ENCODE results near the gene PRKACA.

- TF ChIP-seq ZNF530 (tag by site-specific recombination; IDR thresholded peaks at IDR 0.05; ENCODE audit: low read depth) (no peak), ZNF184 (tag by site-specific recombination; IDR thresholded peaks at IDR 0.05) (no peak), KLF8 (tag by site-specific recombination; IDR thresholded peaks at IDR 0.05) (no peak), RBAK (tag by site-specific recombination; IDR thresholded peaks at IDR 0.05) (no peak), ZNF146 (tag by site-specific recombination; IDR thresholded peaks at IDR 0.05) (no peak), BCL11A (tag by site-specific recombination; IDR thresholded peaks at IDR 0.05; ENCODE audit: low read depth) (no peak), MEIS1 (CRISPR knock-in tag; IDR thresholded peaks at IDR 0.05; ENCODE audit: borderline replicate concordance) (no peak), ZNF138 (tag by site-specific recombination; IDR thresholded peaks at IDR 0.05; ENCODE audit: borderline replicate concordance) (no peak), ZNF10 (tag by site-specific recombination; IDR thresholded peaks at IDR 0.05) (no peak), MZF1 (tag by site-specific recombination; IDR thresholded peaks at IDR 0.05; ENCODE audit: borderline replicate concordance) (no peak), PRDM1 (tag by site-specific recombination; IDR thresholded peaks at IDR 0.05) (no peak), ZNF561 (tag by site-specific recombination; IDR thresholded peaks at IDR 0.05; ENCODE audit: borderline replicate concordance) (no peak)
- TF ChIP-seq, protein P1, sequence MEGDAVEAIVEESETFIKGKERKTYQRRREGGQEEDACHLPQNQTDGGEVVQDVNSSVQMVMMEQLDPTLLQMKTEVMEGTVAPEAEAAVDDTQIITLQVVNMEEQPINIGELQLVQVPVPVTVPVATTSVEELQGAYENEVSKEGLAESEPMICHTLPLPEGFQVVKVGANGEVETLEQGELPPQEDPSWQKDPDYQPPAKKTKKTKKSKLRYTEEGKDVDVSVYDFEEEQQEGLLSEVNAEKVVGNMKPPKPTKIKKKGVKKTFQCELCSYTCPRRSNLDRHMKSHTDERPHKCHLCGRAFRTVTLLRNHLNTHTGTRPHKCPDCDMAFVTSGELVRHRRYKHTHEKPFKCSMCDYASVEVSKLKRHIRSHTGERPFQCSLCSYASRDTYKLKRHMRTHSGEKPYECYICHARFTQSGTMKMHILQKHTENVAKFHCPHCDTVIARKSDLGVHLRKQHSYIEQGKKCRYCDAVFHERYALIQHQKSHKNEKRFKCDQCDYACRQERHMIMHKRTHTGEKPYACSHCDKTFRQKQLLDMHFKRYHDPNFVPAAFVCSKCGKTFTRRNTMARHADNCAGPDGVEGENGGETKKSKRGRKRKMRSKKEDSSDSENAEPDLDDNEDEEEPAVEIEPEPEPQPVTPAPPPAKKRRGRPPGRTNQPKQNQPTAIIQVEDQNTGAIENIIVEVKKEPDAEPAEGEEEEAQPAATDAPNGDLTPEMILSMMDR (tag by site-specific recombination; IDR thresholded peaks at IDR 0.05), result no peak
- TF ChIP-seq, protein P2, sequence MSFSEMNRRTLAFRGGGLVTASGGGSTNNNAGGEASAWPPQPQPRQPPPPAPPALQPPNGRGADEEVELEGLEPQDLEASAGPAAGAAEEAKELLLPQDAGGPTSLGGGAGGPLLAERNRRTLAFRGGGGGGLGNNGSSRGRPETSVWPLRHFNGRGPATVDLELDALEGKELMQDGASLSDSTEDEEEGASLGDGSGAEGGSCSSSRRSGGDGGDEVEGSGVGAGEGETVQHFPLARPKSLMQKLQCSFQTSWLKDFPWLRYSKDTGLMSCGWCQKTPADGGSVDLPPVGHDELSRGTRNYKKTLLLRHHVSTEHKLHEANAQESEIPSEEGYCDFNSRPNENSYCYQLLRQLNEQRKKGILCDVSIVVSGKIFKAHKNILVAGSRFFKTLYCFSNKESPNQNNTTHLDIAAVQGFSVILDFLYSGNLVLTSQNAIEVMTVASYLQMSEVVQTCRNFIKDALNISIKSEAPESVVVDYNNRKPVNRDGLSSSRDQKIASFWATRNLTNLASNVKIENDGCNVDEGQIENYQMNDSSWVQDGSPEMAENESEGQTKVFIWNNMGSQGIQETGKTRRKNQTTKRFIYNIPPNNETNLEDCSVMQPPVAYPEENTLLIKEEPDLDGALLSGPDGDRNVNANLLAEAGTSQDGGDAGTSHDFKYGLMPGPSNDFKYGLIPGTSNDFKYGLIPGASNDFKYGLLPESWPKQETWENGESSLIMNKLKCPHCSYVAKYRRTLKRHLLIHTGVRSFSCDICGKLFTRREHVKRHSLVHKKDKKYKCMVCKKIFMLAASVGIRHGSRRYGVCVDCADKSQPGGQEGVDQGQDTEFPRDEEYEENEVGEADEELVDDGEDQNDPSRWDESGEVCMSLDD (tag by site-specific recombination; IDR thresholded peaks at IDR 0.05), result no peak
Observed at GRCh38 chr19:14091813-14092462, 25.6 kb downstream of the PRKACA start.

All from HEK293 (cell line).